ENCODE data around the gene NUDT11. TPM values are rescaled to one million over a fixed set of nuclear protein-coding genes. Genes with fewer than 3 reads are reported as not detected.
"Not testable (repeated sequence)": the region's sequence is repeated elsewhere in the genome, so short reads cannot be mapped to it uniquely, and the experiment has no call there.

Gene NUDT11
- total RNA-seq, 2 donors from 2014 or later = 1.8 to 5.0 TPM

- Histone ChIP-seq H3K9me3 (no peaks in the 10 kb centered on the region), H3K27me3 (replicated peaks; ENCODE audit: insufficient read depth) (no peaks in the 10 kb centered on the region), H3K36me3 (no peaks in the 10 kb centered on the region), H3K4me3 (no peak overlapping the region), H3K27ac (no peak overlapping the region), H3K4me1 (ENCODE audit: control insufficient read depth in 1 of 2, low read depth in 2 of 2) (no peaks in the 10 kb centered on the region)
- DNase-seq (ENCODE audit: low spot score) (no peak), ATAC-seq (ENCODE audit: insufficient number of reproducible peaks, low FRiP score, low read depth) (no peak)
- no peak for TF ChIP-seq CTCF (IDR thresholded peaks at IDR 0.05)
These were observed 8.5 kb downstream of the NUDT11 start for GRCh38 chrX:51487960-51488267.

GRCh38 chrX:51484616-51485015, 11.8 kb downstream of the NUDT11 start:
- TF ChIP-seq CTCF (IDR thresholded peaks at IDR 0.05) = no peak
- Histone ChIP-seq H3K4me1 (ENCODE audit: control insufficient read depth in 1 of 2, low read depth in 2 of 2) (no peaks in the 10 kb centered on the region), H3K27ac (no peak overlapping the region), H3K36me3 (no peaks in the 10 kb centered on the region), H3K27me3 (replicated peaks; ENCODE audit: insufficient read depth) (no peaks in the 10 kb centered on the region), H3K9me3 (no peaks in the 10 kb centered on the region), H3K4me3 (no peak overlapping the region)
- ATAC-seq (ENCODE audit: insufficient number of reproducible peaks, low FRiP score, low read depth) (no peak), DNase-seq (ENCODE audit: low spot score) (no peak)

GRCh38 chrX:51482411-51482810, 14.0 kb downstream of the NUDT11 start:
- not testable (repeated sequence) for H3K4me1 ChIP-seq (ENCODE audit: control insufficient read depth in 1 of 2, low read depth in 2 of 2); H3K27ac ChIP-seq; ATAC-seq (ENCODE audit: insufficient number of reproducible peaks, low FRiP score, low read depth); H3K36me3 ChIP-seq; H3K27me3 ChIP-seq (replicated peaks; ENCODE audit: insufficient read depth); H3K9me3 ChIP-seq; H3K4me3 ChIP-seq; DNase-seq (ENCODE audit: low spot score)

DNA sequence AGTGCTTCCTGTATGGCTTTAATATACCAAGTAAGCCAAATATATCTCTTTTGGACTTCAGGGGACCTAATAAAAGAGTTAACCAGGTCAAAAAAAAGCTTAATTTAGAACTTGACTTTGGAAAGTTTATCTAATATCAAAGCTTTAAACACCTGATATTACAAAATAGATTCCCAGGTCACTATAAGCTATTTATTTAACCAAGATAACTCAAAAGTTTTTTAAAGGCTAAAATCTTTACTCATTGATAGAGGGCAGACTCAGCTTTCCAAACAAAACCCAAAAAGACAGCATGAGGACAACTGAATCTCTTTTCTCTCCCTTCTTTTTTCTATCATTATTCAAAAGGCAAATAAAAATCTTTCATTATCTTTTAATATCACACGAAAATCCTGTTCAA, 19.5 kb downstream of the NUDT11 start:
- Histone ChIP-seq H3K36me3 (no peaks in the 10 kb centered on the region), H3K27ac (no peak overlapping the region), H3K27me3 (replicated peaks; ENCODE audit: insufficient read depth) (no peaks in the 10 kb centered on the region), H3K4me3 (no peak overlapping the region), H3K4me1 (ENCODE audit: control insufficient read depth in 1 of 2, low read depth in 2 of 2) (no peaks in the 10 kb centered on the region), H3K9me3 (no peaks in the 10 kb centered on the region)
- ATAC-seq (ENCODE audit: insufficient number of reproducible peaks, low FRiP score, low read depth) (no peak), DNase-seq (ENCODE audit: low spot score) (no peak)
- TF ChIP-seq CTCF (IDR thresholded peaks at IDR 0.05) = no peak

DNA sequence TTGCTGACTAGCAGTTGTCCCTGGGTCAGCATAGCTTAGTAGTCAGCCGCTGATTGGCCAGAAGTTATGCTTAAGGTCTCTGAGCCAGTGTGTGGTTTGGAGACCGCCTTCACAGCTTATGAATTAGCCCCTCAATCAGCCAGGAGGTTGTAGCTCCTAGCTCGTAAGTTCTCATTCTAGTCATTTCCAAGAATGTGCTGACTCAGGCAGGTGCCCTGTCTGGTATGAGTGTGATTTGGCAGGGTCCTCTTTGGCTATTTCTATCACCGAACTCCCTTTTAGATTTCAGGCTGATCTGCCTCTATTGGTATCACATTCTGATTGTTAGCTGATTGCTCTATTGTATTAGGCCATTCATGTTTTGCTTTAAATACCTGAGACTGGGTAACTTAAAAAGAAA, 33.1 kb downstream of the NUDT11 start:
- H3K4me1 ChIP-seq (ENCODE audit: control insufficient read depth in 1 of 2, low read depth in 2 of 2) = no peaks in the 10 kb centered on the region
- ATAC-seq (ENCODE audit: insufficient number of reproducible peaks, low FRiP score, low read depth) = no peak
- TF ChIP-seq CTCF (IDR thresholded peaks at IDR 0.05) = no peak
- no peak overlapping the region for H3K4me3 ChIP-seq
- no peaks in the 10 kb centered on the region for H3K36me3 ChIP-seq
- no peak for DNase-seq (ENCODE audit: low spot score)
- no peak overlapping the region for H3K27ac ChIP-seq
- H3K27me3 ChIP-seq (replicated peaks; ENCODE audit: insufficient read depth) = no peaks in the 10 kb centered on the region
- H3K9me3 ChIP-seq = no peaks in the 10 kb centered on the region

Measured in thoracic aorta (tissue), 2 donors.